AG10803 (cell line): ENCODE data around the gene FAM20A.

Source experiments
- DNase-seq: peaks from one replicate; pipeline ENCODE4 v3.0.0; 2010; ENCODE audit warnings: low read depth
- H3K4me3 ChIP-seq: 2 replicates; pipeline ENCODE4 v1.5.1; 2011; ENCODE audit warnings: mild to moderate bottlenecking, low read length, control low read depth
- TF ChIP-seq, protein P1 (sequence below): conservative IDR thresholded peaks from 2 replicates; pipeline ENCODE4 v1.5.1; 2011; ENCODE audit warnings: mild to moderate bottlenecking, low read length, control low read depth, inconsistent platforms

FAM20A gene

DNA sequence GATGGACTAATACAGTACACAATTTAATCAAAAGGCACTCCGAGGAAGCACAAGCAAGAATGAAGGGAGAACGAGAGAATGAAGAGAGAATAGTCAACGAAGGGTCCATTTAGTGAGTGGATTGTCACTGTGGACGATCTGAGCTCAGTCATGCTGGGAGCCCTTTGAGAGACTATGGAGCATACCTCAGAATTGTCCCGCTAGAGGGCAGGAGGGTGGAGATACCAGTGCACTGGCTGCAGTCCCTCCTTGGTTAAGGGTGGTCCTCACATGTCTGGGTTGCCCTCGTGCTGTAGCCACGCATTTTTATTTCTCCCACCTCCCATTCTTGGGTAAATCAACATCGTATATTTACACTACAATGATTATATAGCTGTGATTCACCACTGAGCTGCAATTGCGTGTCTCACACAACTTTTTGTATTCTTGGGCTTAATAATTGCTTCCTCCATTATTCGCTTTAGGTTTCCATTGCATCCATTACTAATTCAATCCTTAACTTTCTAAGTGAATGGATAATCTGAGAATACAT is 33.2 kb upstream of the FAM20A start:
- TF ChIP-seq, protein P1, sequence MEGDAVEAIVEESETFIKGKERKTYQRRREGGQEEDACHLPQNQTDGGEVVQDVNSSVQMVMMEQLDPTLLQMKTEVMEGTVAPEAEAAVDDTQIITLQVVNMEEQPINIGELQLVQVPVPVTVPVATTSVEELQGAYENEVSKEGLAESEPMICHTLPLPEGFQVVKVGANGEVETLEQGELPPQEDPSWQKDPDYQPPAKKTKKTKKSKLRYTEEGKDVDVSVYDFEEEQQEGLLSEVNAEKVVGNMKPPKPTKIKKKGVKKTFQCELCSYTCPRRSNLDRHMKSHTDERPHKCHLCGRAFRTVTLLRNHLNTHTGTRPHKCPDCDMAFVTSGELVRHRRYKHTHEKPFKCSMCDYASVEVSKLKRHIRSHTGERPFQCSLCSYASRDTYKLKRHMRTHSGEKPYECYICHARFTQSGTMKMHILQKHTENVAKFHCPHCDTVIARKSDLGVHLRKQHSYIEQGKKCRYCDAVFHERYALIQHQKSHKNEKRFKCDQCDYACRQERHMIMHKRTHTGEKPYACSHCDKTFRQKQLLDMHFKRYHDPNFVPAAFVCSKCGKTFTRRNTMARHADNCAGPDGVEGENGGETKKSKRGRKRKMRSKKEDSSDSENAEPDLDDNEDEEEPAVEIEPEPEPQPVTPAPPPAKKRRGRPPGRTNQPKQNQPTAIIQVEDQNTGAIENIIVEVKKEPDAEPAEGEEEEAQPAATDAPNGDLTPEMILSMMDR = no peak
- DNase-seq = no peak

DNA sequence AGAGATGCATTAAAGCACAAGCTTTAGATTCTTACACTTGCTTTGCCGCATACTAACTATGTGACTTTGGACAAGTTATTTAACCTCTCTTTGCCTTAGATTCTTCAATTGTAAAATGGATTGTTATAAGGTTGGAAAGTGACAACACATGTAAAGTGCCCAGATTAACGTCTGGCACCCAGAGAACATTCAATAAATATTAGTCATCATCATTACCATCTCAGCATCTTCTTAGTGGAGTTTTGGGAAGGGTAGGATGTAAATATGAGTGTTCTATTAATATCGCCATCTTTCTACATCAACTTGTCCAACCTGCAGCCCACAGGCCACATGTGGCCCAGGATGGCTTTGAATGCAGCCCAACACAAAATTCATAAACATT is 27.4 kb upstream of the FAM20A start:
- H3K4me3 ChIP-seq = no peak overlapping the region
- TF ChIP-seq, protein P1 = no peak
- peak; percentile 12 for DNase-seq

More for the DNA sequence above, 33.2 kb upstream of the FAM20A start:
- H3K4me3 ChIP-seq = no peak overlapping the region

DNA sequence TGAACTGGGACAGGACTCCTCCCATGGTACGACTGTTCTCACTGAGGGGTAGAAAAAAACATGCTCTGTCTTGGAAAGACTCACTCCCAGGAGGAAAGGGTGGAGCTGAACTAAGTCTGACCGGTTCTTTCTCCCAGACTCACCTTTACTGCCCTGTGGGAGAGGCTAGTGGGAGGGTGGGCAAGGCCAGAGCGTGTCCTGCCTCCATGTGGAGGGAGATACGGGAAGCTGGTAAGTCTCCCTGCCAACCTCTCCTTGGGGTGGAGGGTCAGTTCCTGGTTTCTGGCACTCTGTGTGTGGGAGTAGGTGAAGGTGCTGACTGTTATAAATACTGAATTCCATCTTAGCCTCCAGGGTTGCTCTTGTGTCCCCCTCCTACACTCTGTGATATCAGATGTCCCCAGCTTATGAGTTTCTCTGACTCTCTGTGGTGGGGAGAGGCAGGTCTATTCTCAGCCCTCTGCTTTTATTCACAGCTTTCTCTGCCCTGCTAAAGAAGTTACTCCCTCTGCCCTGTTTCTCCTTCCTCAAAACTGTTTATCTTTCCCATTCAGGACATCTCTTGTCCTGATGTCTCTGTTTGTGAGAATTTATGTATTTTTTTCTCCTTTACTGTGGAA is 26.9 kb upstream of the FAM20A start:
- no peak overlapping the region for H3K4me3 ChIP-seq
- TF ChIP-seq, protein P1 = no peak
- no peak for DNase-seq

GRCh38 chr17:68624381-68624780 is 23.2 kb upstream of the FAM20A start:
- DNase-seq = peak; percentile 28
- H3K4me3 ChIP-seq = no peak overlapping the region
- TF ChIP-seq, protein P1 = no peak

GRCh38 chr17:68623811-68624210 is 22.6 kb upstream of the FAM20A start:
- H3K4me3 ChIP-seq = no peak overlapping the region
- TF ChIP-seq, protein P1 = no peak
- DNase-seq = peak; percentile 33

DNA sequence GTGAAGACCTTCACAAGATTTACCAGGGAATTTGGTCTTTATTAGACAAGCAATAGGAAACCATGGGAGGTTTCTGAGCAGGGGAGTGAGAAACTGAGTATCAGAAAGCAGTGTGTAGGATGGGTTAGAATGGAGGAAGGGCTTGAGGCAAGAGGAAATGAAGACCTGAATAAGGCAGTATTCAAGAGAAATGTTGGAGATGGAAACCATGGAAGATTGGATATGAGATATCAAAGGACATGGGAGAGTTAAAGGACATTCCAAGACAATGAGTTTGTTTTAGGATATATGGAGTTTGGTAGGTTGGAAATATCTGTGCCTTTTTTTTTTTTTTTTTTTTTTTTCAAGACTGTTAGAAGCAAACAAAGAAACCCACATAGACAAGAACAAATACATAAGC is 21.3 kb upstream of the FAM20A start:
- no peak overlapping the region for H3K4me3 ChIP-seq
- DNase-seq = no peak
- TF ChIP-seq, protein P1 = no peak

DNA sequence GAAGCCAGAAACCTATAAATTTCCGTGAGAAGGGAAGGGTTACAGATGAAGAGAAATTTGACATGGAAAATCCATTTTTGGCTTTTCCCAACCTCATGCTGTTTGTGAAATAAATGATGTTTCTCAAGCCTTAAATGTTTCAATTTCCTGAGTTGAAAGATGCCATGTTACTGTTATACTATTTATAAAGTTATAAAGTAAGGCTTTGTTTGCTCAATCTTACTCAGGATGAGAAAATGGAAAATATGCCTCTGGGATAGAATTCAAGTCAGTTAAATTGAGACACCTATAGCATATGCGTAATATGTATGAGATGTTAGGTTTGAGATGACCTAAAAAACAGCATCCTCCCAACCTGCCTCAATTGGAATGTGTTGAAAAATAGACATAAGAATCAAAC is 19.9 kb upstream of the FAM20A start:
- TF ChIP-seq, protein P1 = no peak
- no peak overlapping the region for H3K4me3 ChIP-seq
- DNase-seq = peak; percentile 59
